DMS114 treated with DMSO at 0.1 percent for 48 hours (cell line): ENCODE measurements around the gene ESPNL.

ENCODE experiments used
- DNase-seq: peaks from one replicate; lab custom pipeline; 2025; ENCODE audit not compliant: unreplicated experiment; lab: John Stamatoyannopoulos, UW

Gene ESPNL

DNA sequence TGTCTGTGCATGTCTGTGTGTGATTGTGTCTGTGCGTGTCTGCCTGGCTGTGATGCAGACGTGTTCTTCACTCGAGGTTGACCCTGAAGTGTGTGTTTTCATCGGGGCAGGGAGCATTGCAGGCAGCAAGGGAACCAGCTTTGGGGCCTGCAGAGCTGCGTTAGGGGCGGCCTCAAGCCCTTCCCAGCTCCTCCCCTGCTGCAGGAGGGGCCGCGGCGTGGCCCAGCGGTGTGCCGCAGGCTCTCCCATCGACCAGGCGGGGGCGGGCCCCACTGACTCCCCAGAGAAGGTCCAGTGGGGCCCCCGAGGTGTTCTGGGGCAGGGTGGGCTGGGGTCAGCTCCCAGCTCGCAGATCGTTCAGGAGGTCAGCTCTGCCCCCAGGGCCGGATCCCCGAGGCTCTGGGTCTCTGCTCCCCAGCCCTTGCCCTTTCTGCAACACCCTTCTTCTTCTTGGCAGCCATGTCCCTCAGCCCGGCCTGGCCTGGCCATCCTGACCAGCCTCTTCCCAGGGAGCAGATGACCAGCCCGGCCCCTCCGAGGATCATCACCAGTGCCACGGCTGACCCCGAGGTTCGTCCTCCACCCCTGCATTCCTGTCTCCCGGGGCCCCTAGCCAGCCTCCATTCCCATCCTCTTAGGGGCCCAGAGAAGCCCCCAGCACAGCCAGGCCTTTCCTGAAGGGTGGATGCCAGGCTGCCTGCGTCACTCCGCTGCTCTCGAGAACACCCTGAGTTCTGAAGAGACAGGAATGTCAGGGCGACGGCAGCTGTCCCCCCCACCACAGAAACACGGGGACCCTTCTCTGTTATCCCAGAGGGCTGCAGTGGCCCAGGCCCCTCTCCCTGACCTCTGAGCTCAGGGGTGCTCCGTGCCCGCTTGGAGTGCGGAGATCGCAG, 27.3 kb downstream of the ESPNL start:
- DNase-seq: no peak

DNA sequence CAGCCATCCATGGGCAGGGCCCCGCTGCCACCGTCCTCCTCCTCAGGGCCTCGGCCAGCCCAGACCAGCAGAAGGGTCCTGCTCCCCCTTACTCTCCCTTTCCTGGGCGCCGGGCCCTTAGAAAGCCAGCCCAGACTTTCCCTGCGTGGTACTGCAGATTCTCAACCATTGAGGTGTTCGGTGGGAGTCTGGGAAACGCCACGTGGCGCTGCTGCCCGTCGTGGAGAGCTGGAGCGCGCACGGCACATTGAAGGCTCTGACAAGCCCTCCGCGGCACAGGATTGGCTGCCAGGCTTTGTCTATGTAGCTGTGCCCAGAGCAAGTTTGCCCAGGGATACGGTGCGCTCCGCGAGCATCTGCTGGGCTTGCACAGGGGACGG, 27.9 kb downstream of the ESPNL start:
- no peak for DNase-seq

- DNase-seq: no peak
Observed at GRCh38 chr2:238128534-238129001, 28.4 kb downstream of the ESPNL start.

- no peak for DNase-seq
Observed at GRCh38 chr2:238129166-238130010, 29.2 kb downstream of the ESPNL start.

DNA sequence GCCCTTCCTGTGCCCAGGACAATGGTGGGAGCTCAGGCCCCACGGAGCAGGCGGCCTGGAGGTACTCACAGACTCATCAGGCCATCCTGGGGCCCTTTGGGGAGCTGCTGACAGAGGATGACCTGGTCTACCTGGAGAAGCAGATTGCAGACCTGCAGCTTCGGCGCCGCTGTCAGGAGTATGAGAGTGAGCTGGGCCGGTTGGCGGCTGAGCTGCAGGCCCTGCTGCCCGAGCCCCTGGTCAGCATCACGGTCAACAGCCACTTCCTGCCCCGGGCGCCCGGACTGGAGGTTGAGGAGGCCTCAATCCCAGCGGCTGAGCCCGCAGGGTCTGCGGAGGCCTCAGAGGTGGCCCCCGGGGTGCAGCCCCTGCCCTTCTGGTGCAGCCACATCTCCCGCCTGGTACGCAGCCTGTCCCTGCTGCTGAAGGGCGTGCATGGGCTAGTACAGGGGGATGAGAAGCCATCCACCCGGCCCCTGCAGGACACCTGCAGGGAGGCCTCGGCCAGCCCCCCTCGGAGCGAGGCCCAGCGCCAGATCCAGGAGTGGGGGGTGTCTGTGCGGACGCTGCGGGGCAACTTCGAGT, 30.1 kb downstream of the ESPNL start:
- no peak for DNase-seq

DNA sequence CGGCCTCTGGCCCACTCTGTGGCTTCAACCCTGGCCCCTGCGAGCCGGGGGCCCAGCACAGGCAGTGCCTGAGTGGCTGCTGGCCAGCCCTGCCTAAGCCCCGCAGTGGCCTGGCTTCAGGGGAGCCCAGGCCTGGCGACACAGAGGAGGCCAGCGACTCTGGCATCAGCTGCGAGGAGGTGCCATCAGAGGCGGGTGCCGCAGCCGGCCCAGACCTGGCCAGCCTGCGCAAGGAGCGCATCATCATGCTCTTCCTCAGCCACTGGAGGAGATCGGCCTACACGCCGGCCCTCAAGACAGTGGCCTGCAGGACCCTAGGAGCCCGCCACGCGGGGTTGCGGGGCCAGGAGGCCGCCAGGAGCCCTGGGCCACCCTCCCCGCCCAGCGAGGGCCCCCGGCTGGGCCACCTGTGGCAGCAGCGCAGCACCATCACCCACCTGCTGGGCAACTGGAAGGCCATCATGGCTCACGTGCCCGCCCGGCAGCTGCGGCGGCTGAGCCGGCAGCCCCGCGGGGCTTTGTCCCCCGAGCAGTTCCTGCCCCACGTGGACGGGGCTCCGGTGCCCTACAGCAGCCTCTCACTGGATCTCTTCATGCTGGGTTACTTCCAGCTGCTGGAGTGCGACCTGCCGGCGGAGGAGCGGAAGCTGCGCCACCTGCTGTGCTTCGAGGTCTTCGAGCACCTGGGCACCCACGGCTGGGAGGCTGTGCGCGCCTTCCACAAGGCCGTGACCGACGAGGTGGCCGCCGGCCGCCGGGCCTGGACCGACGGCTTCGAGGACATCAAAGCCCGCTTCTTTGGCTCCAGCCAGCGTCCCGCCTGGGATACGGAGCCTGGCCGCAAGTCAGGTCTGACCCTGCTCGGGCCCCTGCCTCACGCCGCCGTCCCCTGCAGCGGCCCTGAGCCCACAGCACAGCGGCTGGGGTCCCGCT, 30.8 kb downstream of the ESPNL start:
- no peak for DNase-seq

DNA sequence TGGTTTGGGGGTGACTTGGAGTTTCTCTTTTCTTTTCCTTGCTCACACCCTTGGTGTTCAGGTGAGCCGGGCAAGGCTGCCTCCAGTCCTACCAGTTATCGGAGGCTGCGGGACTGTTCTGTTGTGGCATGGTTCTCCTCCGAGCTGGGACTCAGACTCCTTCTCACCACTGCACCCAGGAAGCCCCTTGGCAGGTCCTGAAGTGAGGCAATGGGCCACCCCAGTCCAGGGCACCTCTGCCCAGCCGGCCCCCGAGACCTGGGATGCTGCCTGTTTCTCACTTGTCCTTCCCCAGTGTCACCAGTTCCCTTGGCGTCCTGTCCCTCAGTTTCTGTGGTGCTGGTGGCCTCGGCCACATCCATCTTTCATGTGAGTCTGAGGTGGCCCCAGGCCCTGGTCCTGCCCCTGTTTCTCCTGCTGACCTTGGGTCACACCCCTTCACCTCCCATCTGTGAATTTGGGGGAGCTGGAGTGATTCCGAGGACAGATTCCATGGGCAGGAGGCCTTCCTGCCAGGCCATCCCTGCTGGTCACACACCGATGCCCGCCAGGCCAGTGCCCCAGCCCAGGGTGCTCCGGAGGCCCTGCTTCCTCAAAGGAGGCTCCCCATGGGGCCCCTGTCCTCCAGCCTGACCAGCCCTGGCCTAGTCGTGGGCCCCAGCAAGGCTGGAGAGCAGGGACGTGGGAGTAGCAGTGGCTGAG, 31.8 kb downstream of the ESPNL start:
- no peak for DNase-seq

DNA sequence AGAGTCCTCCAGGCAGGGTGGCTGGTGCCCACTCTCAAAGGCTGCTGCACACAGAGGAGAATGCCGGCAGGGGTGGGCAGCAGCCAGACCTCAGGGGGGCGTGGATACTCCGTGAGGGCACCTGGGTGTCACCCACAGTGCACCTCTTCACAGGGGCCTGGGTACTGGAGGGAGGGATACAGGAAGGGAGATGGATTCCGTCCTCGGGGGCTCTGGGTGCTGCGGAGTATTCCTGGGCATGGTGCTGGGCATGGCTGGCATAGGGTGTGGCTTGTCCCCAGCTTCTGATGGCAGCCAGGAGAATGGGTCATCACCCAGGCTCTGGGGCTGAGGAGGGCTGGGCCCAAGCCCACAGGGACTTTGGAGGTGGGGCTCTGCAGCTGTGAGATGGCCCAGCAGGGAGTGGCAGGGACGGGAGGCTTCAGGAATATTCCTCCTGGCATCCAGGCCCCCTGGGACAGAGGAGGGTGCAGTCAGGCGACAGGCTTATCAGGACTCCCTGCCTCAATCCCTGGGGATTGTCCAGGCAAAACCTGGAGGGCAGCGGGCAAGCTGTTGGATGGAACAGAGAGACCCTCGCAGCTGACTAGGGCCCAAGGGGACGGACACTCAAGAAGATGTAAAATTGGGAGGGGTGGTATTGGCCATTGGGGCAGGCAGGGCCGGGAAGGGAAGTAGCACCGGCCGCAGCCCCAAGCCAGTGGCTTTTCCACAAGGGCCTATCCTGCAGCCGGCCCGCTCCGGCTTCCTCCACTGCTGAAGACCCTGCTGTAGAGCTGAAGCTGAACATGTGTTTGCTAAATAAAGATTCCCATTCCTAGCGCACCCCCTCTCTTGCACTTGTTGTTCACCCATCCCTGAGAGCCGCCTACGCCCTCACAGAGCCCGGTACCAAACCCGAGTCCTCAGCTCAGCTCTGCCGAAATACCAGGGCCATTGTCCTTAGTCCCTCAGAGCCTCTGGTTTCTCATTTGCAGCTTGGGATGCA, 32.6 kb downstream of the ESPNL start:
- DNase-seq: no peak

DNA sequence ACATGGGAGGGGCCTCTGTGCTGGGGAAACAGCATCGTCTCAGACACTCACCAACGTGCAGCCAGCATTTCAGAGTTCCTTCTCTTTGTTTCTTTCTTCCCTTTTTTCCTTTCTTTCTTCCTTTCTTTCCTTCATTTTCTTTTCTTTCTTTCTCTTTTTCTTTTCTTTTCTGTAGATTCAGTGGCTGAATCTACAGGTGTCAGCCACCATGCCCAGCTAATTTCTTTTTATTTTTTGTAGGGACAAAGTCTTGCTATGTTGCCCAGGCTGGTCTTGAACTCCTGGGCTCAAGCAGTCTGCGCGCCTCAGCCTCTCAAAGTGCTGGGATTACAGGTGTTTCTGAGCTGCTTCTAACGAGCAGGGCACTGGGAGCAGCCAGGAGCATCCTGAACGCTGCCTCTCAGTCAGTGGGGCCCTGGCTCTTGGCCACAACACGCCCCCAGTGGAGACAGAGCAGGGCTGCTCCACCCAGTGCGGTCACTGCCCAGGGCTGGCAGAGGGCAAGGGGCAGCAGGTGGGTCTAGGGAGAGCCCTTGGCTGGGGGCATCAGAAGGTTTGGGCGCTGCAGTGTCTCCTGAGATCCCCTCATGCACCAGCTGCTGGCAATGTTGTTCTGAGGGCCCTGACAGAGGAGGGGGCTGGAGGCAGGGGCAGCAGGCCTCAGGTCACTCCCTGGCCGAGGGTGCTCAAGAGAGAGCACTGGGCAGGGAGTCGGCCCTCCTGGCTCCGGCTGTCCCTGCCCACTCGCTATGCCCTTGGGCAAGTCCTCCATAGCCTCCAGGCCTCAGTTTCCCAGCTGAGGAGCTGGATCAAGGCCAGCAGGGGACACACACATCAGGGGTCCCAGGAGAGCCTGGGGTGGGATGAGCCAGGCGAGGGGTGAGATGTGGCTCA, 33.6 kb downstream of the ESPNL start:
- no peak for DNase-seq

- DNase-seq: no peak
Observed at GRCh38 chr2:238134393-238134785, 34.2 kb downstream of the ESPNL start.

- DNase-seq: no peak
Observed at GRCh38 chr2:238135601-238136150, 35.5 kb downstream of the ESPNL start.

GRCh38 chr2:238136820-238137537, 36.8 kb downstream of the ESPNL start:
- DNase-seq: no peak

- DNase-seq: no peak
Observed at GRCh38 chr2:238137885-238138284, 37.7 kb downstream of the ESPNL start.

DNA sequence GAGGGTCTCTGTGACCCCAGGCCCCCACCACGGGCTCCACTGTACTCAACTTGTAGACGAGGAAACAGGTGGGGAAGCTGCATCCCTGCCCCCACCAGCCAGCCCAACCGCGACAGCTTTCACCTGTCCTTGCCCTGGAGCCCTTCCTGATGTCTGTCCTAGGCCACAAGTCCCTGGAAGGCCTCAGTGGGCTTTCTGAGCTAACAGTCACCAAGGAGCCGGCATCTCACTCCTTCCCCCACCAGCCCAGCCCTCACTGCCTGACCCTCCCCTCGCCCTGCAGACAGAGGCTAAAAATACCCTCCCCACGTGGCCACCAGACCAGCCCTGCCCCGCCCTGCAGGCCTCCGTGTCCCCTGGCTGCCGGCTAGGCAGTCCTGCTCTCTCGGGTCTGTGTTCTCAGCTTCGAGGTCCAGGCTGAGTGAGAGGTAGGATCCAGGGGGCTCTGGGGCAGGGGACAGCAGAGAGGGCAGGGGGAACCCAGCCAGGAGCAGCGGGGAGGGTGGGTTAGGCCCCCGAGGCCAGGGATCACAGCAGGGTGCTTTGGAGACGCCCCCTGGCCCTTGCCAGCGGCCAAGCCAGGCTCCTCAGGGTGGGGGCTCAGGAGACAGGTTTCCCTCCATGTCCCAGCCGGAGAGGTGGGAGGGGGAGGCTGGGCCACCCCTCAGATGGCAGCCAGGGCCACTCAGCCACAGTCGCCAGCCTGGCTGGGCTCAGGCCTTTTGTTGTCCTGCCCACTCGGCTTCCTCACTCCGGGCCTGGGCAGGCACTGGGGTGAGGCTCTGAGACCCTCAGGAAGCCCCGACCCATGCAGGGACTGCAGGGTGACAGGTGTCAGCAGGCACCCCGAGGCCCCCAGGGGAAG, 38.4 kb downstream of the ESPNL start, which contains the start of gene KLHL30:
Gene KLHL30, plus strand, starts transcription at position 338 of the 865 bp plus-strand sequence. CDS start 2,087 bp downstream, outside the sequence.
- no peak for DNase-seq

GRCh38 chr2:238139196-238140039, 39.3 kb downstream of the ESPNL start:
- no peak for DNase-seq
